Ishikawa (cell line): ENCODE data around the gene LHFPL2.

Experiments used
- CEBPB ChIP-seq: IDR thresholded peaks from 2 replicates; pipeline ENCODE4 v1.6.1; 2012
- CREB1 ChIP-seq: IDR thresholded peaks from 2 replicates; pipeline ENCODE4 v1.6.1; 2012; ENCODE audit warnings: low read depth
- EGR1 ChIP-seq: IDR thresholded peaks from 2 replicates; pipeline ENCODE4 v1.6.1; 2012
- EP300 ChIP-seq: IDR thresholded peaks from 2 replicates; pipeline ENCODE4 v1.6.1; 2012; ENCODE audit warnings: borderline replicate concordance
- FOXM1 ChIP-seq: IDR thresholded peaks from 2 replicates; pipeline ENCODE4 v1.6.1; 2012; ENCODE audit warnings: low read depth, borderline replicate concordance
- MAX ChIP-seq: IDR thresholded peaks from 2 replicates; pipeline ENCODE4 v1.6.1; 2012
- NFIC ChIP-seq: IDR thresholded peaks from 2 replicates; pipeline ENCODE4 v1.6.1; 2012
- RAD21 ChIP-seq: IDR thresholded peaks from 2 replicates; pipeline ENCODE4 v1.6.1; 2012; ENCODE audit warnings: low read depth
- TAF1 ChIP-seq: IDR thresholded peaks from 2 replicates; pipeline ENCODE4 v1.6.1; 2012; ENCODE audit warnings: low read depth, mild to moderate bottlenecking
- TCF12 ChIP-seq: IDR thresholded peaks from 2 replicates; pipeline ENCODE4 v1.6.1; 2012; ENCODE audit warnings: low read depth
- TEAD4 ChIP-seq: IDR thresholded peaks from 2 replicates; pipeline ENCODE4 v1.6.1; 2012
- USF1 ChIP-seq: IDR thresholded peaks from 2 replicates; pipeline ENCODE4 v1.6.1; 2012
- YY1 ChIP-seq: IDR thresholded peaks from 2 replicates; pipeline ENCODE4 v1.6.1; 2012; ENCODE audit warnings: low read depth
- ZBTB7A ChIP-seq: IDR thresholded peaks from 2 replicates; pipeline ENCODE4 v1.6.1; 2012; ENCODE audit warnings: low read depth
- TF ChIP-seq, protein P1 (sequence below): IDR thresholded peaks from 2 replicates; pipeline ENCODE4 v1.6.1; 2012; ENCODE audit warnings: low read depth, mild to moderate bottlenecking

Gene LHFPL2

DNA sequence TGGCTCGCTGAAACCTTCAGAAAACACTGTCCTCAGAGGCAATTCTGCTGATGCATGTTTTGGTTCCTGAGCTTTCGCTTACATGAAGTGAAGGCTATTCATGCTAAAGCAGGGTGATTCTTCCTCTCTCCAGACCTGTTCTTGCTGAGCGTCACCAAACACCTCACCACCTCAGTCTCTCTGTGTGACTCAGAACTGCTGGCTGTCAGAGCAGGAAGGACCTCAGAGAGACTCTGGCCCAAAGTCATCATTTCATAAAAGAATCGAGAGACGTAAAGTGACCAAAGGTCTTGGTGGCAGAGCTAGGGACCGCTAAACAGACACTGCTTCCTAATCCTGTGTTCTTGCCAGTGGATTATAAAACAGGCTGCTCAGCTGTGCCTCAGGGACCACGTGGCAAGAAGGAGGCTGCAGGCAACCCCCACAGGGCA, 73.8 kb downstream of the LHFPL2 start:
- TF ChIP-seq USF1 (no peak), NFIC (no peak), TEAD4 (no peak), RAD21 (no peak), MAX (no peak), FOXM1 (no peak), TAF1 (no peak), CREB1 (no peak), CEBPB (no peak), EGR1 (no peak), TCF12 (no peak), EP300 (no peak)
- TF ChIP-seq, protein P1, sequence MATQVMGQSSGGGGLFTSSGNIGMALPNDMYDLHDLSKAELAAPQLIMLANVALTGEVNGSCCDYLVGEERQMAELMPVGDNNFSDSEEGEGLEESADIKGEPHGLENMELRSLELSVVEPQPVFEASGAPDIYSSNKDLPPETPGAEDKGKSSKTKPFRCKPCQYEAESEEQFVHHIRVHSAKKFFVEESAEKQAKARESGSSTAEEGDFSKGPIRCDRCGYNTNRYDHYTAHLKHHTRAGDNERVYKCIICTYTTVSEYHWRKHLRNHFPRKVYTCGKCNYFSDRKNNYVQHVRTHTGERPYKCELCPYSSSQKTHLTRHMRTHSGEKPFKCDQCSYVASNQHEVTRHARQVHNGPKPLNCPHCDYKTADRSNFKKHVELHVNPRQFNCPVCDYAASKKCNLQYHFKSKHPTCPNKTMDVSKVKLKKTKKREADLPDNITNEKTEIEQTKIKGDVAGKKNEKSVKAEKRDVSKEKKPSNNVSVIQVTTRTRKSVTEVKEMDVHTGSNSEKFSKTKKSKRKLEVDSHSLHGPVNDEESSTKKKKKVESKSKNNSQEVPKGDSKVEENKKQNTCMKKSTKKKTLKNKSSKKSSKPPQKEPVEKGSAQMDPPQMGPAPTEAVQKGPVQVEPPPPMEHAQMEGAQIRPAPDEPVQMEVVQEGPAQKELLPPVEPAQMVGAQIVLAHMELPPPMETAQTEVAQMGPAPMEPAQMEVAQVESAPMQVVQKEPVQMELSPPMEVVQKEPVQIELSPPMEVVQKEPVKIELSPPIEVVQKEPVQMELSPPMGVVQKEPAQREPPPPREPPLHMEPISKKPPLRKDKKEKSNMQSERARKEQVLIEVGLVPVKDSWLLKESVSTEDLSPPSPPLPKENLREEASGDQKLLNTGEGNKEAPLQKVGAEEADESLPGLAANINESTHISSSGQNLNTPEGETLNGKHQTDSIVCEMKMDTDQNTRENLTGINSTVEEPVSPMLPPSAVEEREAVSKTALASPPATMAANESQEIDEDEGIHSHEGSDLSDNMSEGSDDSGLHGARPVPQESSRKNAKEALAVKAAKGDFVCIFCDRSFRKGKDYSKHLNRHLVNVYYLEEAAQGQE, result no peak

DNA sequence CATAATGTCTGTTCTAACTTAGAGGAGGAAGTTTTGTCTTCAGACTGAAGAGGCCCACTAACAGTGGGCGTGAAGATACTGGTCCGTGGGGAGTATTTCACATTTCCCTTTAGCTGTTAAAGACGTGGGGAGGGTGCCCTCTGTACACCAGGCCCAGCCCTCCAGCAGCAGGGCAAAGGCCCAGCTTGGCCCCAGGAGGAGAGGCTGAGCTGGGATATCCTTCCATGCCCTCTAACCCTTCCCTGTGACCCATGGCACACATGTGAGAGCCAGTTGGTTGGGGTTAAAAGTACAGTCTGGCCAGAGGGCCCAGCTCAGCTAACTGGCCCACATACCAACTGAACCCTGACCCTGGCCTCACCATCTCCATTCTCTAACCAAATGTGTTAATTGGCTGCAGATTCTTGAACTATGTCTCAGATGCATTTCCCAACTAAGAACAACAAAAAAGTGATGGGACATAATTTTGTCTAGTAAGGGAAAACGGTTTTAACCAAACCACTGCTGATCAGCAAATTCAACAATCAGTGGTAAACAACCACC, 74.4 kb downstream of the LHFPL2 start:
- TF ChIP-seq EP300 (no peak), CEBPB (no peak), YY1 (no peak), TCF12 (no peak), NFIC (no peak), USF1 (no peak), EGR1 (no peak), MAX (no peak), ZBTB7A (no peak), FOXM1 (no peak), TEAD4 (no peak), CREB1 (no peak), TAF1 (no peak), RAD21 (no peak)
- TF ChIP-seq, protein P1, result no peak

DNA sequence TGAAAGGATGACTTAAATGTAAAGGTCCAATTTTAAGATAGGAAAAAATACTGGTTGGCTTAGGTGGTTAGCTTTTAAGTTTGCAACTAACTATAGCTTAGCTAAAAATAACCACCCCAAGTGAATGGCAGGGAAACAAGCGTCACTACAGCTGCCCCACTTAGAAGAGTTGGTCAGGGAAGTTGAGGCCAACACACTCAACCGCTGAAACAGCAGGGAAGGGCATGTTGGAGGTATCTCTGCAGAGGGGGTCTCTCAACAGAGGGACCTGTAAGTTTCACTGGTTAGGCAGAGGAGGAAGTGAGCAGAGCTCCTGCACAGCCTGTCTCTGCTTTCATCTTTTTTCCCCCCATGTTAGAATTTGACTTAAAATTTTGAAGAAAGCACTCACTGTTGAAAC, 75.3 kb downstream of the LHFPL2 start:
- TF ChIP-seq NFIC (no peak), RAD21 (no peak)

GRCh38 chr5:78570646-78571045, 77.9 kb downstream of the LHFPL2 start:
- TF ChIP-seq TAF1, result no peak
- TF ChIP-seq TEAD4, result no peak
- no peak for TF ChIP-seq TCF12
- no peak for TF ChIP-seq MAX
- no peak for TF ChIP-seq FOXM1
- TF ChIP-seq, protein P1, result no peak
- TF ChIP-seq ZBTB7A, result no peak
- no peak for TF ChIP-seq USF1
- TF ChIP-seq EP300, result no peak

DNA sequence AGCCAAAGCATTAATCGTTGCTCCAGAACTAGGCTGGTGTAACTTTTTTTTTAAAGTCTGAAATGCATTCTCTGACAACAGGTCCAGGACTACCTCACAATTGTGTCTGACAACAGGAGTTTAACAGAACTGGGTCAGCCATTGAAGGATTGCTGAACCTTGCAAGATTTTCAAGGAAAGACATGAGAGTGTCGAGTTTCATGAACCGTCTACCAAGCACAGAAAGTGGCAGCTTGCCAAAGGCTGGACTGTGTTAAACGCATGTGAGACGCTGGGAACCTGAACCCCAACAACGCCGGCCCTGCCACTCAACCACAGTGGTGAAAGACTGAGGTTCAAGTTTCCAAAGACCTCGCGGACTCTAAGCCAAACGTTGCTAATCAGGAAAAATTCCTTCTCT, 79.1 kb downstream of the LHFPL2 start:
- TF ChIP-seq EP300, result no peak
- TF ChIP-seq TAF1, result no peak
- peak; percentile 83 for TF ChIP-seq NFIC
- TF ChIP-seq, protein P1, result no peak
- TF ChIP-seq YY1, result peak; percentile 60; the same call in 1 of the 2 replicates
- 0 out of 2 replicates have a peak, but pooled peaks have one; percentile 1 for TF ChIP-seq RAD21
- TF ChIP-seq EGR1, result no peak
- TF ChIP-seq ZBTB7A, result no peak
- no peak for TF ChIP-seq FOXM1
- TF ChIP-seq TCF12, result no peak
- no peak for TF ChIP-seq CREB1
- no peak for TF ChIP-seq USF1
- TF ChIP-seq MAX, result peak; percentile 40; the same call in 1 of the 2 replicates
- no peak for TF ChIP-seq CEBPB
- peak; percentile 13; the same call in 1 of the 2 replicates for TF ChIP-seq TEAD4
